ENCODE data around the gene AKAP1. TPM values are rescaled to one million over a fixed set of nuclear protein-coding genes. Genes with fewer than 3 reads are reported as not detected.

The AKAP1 gene
- total and polyA plus RNA-seq, 4 donors: 31.3 to 58.5 (median 39.8) TPM

DNA sequence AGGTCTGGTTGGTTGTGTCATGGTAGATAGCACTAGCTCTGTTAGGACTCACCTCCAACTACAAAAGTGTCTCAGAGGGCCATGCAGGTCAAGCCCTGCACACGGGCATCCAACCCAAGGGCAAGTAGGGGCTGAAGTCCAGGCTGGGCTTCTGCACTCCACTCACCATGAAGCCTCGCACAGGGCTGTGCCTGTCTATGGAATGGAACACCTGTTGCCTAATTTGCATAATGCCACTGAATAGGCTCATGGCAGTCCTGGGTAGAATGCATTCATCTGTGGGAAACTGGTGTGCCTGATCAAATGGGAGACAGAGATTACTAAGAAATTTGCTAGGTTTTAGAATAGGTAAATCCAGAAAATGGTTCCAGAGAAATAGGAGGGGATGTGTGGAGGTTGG, 8.0 kb upstream of the AKAP1 start:
- H3K27ac ChIP-seq (ENCODE audit: low read depth in 1 of 2, low read length in 2 of 2): no peak overlapping the region
- peaks cover 0 to 25% (median 20%) of the 10 kb centered on the region in 4 donors for H3K4me1 ChIP-seq (ENCODE audit: control insufficient read depth in 4 of 4, insufficient read depth in 4 of 4, low read length in 3 of 4)
- peaks cover 0 to 4% (median 0%) of the 10 kb centered on the region in 4 donors for H3K36me3 ChIP-seq (ENCODE audit: control insufficient read depth in 4 of 4, insufficient read depth in 3 of 4, low read depth in 1 of 4, low read length in 3 of 4)
- no peaks in the 10 kb centered on the region for H3K27me3 ChIP-seq (ENCODE audit: control insufficient read depth in 4 of 4, insufficient read depth in 4 of 4, low read length in 3 of 4)
- H3K9ac ChIP-seq (ENCODE audit: low read depth in 1 of 2, low read length in 2 of 2): no peak overlapping the region
- TF ChIP-seq, protein P1, sequence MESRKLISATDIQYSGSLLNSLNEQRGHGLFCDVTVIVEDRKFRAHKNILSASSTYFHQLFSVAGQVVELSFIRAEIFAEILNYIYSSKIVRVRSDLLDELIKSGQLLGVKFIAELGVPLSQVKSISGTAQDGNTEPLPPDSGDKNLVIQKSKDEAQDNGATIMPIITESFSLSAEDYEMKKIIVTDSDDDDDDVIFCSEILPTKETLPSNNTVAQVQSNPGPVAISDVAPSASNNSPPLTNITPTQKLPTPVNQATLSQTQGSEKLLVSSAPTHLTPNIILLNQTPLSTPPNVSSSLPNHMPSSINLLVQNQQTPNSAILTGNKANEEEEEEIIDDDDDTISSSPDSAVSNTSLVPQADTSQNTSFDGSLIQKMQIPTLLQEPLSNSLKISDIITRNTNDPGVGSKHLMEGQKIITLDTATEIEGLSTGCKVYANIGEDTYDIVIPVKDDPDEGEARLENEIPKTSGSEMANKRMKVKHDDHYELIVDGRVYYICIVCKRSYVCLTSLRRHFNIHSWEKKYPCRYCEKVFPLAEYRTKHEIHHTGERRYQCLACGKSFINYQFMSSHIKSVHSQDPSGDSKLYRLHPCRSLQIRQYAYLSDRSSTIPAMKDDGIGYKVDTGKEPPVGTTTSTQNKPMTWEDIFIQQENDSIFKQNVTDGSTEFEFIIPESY (IDR thresholded peaks at IDR 0.05): no peak
- TF ChIP-seq, protein P2, sequence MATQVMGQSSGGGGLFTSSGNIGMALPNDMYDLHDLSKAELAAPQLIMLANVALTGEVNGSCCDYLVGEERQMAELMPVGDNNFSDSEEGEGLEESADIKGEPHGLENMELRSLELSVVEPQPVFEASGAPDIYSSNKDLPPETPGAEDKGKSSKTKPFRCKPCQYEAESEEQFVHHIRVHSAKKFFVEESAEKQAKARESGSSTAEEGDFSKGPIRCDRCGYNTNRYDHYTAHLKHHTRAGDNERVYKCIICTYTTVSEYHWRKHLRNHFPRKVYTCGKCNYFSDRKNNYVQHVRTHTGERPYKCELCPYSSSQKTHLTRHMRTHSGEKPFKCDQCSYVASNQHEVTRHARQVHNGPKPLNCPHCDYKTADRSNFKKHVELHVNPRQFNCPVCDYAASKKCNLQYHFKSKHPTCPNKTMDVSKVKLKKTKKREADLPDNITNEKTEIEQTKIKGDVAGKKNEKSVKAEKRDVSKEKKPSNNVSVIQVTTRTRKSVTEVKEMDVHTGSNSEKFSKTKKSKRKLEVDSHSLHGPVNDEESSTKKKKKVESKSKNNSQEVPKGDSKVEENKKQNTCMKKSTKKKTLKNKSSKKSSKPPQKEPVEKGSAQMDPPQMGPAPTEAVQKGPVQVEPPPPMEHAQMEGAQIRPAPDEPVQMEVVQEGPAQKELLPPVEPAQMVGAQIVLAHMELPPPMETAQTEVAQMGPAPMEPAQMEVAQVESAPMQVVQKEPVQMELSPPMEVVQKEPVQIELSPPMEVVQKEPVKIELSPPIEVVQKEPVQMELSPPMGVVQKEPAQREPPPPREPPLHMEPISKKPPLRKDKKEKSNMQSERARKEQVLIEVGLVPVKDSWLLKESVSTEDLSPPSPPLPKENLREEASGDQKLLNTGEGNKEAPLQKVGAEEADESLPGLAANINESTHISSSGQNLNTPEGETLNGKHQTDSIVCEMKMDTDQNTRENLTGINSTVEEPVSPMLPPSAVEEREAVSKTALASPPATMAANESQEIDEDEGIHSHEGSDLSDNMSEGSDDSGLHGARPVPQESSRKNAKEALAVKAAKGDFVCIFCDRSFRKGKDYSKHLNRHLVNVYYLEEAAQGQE (IDR thresholded peaks at IDR 0.05): no peak
- TF ChIP-seq FOXA1 (IDR thresholded peaks at IDR 0.05) (no peak), TAF1 (conservative IDR thresholded peaks at IDR 0.05) (no peak), HNF4G (IDR thresholded peaks at IDR 0.05) (no peak), HNF4A (conservative IDR thresholded peaks at IDR 0.05) (no peak), YY1 (IDR thresholded peaks at IDR 0.05) (no peak), RAD21 (IDR thresholded peaks at IDR 0.05) (no peak), EGR1 (IDR thresholded peaks at IDR 0.05; ENCODE audit: low read depth in 2 of 2) (no peak), GABPA (IDR thresholded peaks at IDR 0.05 in 1 of 2, conservative IDR thresholded peaks at IDR 0.05 in 1 of 2) (no peak), JUND (IDR thresholded peaks at IDR 0.05) (no peak), SP1 (IDR thresholded peaks at IDR 0.05) (no peak), FOXA2 (IDR thresholded peaks at IDR 0.05) (no peak), RXRA (IDR thresholded peaks at IDR 0.05) (no peak)
- TF ChIP-seq, protein P3, sequence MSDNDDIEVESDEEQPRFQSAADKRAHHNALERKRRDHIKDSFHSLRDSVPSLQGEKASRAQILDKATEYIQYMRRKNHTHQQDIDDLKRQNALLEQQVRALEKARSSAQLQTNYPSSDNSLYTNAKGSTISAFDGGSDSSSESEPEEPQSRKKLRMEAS (IDR thresholded peaks at IDR 0.05): no peak
- TF ChIP-seq, protein P4, sequence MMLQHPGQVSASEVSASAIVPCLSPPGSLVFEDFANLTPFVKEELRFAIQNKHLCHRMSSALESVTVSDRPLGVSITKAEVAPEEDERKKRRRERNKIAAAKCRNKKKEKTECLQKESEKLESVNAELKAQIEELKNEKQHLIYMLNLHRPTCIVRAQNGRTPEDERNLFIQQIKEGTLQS (IDR thresholded peaks at IDR 0.05): no peak
- TF ChIP-seq, protein P5, sequence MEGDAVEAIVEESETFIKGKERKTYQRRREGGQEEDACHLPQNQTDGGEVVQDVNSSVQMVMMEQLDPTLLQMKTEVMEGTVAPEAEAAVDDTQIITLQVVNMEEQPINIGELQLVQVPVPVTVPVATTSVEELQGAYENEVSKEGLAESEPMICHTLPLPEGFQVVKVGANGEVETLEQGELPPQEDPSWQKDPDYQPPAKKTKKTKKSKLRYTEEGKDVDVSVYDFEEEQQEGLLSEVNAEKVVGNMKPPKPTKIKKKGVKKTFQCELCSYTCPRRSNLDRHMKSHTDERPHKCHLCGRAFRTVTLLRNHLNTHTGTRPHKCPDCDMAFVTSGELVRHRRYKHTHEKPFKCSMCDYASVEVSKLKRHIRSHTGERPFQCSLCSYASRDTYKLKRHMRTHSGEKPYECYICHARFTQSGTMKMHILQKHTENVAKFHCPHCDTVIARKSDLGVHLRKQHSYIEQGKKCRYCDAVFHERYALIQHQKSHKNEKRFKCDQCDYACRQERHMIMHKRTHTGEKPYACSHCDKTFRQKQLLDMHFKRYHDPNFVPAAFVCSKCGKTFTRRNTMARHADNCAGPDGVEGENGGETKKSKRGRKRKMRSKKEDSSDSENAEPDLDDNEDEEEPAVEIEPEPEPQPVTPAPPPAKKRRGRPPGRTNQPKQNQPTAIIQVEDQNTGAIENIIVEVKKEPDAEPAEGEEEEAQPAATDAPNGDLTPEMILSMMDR (IDR thresholded peaks at IDR 0.05; ENCODE audit: low read depth, low read length, missing input control): no peak
- H3K4me3 ChIP-seq (ENCODE audit: low read depth in 1 of 3, low read length in 3 of 3): no peak overlapping the region
- no peaks in the 10 kb centered on the region for H3K9me3 ChIP-seq (ENCODE audit: control insufficient read depth in 4 of 4, low read length in 3 of 4)
- no peak for DNase-seq (ENCODE audit: low spot score)
- WGBS: 88% methylated on average over 2 of the region's 2 CpGs
